ENCODE results near the gene DCAF11.

DCAF11 gene

GRCh38 chr14:24143511-24143910 is 28.9 kb downstream of the DCAF11 start:
- DNase-seq: no peak

- no peak for DNase-seq
Observed at GRCh38 chr14:24144451-24144850, 29.9 kb downstream of the DCAF11 start.

GRCh38 chr14:24145219-24145618 is 30.6 kb downstream of the DCAF11 start:
- no peak for DNase-seq

GRCh38 chr14:24145690-24146452 is 31.3 kb downstream of the DCAF11 start:
- no peak for DNase-seq

GRCh38 chr14:24146453-24146977 is 31.9 kb downstream of the DCAF11 start, which contains the start of gene PSME2:
Gene PSME2 (minus strand): TSS chr14:24146610. CDS start chr14:24146581, 29 bp downstream.
- peak; percentile 96 for DNase-seq

- DNase-seq: peak; percentile 98
Observed at GRCh38 chr14:24146978-24147760, 32.6 kb downstream of the DCAF11 start, which contains the start of gene RNF31. Gene RNF31 (plus strand): TSS chr14:24147498. CDS start chr14:24147699, 201 bp downstream.

GRCh38 chr14:24147761-24148428 is 33.3 kb downstream of the DCAF11 start:
- DNase-seq: no peak

- no peak for DNase-seq
Observed at GRCh38 chr14:24149302-24149969, 34.9 kb downstream of the DCAF11 start.

GRCh38 chr14:24150061-24150460 is 35.5 kb downstream of the DCAF11 start:
- DNase-seq: no peak

GRCh38 chr14:24150567-24150966 is 36.0 kb downstream of the DCAF11 start:
- no peak for DNase-seq

GRCh38 chr14:24150993-24151392 is 36.4 kb downstream of the DCAF11 start:
- DNase-seq: no peak

- no peak for DNase-seq
Observed at GRCh38 chr14:24151404-24152080, 37.0 kb downstream of the DCAF11 start.

- DNase-seq: no peak
Observed at GRCh38 chr14:24155100-24155499, 40.5 kb downstream of the DCAF11 start.

- no peak for DNase-seq
Observed at GRCh38 chr14:24156840-24157239, 42.3 kb downstream of the DCAF11 start.

- DNase-seq: no peak
Observed at GRCh38 chr14:24157331-24157730, 42.8 kb downstream of the DCAF11 start.

GRCh38 chr14:24159777-24160498 is 45.4 kb downstream of the DCAF11 start:
- DNase-seq: no peak

- DNase-seq: no peak
Observed at GRCh38 chr14:24160499-24160849, 45.9 kb downstream of the DCAF11 start.

- peak; percentile 89 for DNase-seq
Observed at GRCh38 chr14:24160850-24161804, 46.5 kb downstream of the DCAF11 start, which contains the start of gene IRF9. Gene IRF9 (plus strand): TSS chr14:24161265. CDS start chr14:24162145, 880 bp downstream.

- no peak for DNase-seq
Observed at GRCh38 chr14:24162093-24162492, 47.5 kb downstream of the DCAF11 start.

- no peak for DNase-seq
Observed at GRCh38 chr14:24164518-24164991, 50.0 kb downstream of the DCAF11 start.

Data from NCI-H774 (cell line).